Measurements from ENCODE around the gene SRR.
A peak's percentile ranks its signal among the peaks of the same experiment; 100 is the strongest.
"Not testable (repeated sequence)": the region's sequence is repeated elsewhere in the genome, so short reads cannot be mapped to it uniquely, and the experiment has no call there.

SRR gene

GRCh38 chr17:2292100-2292499, 11.7 kb upstream of the SRR start:
- DNase-seq (ENCODE audit: low read depth in 2 of 2) = no peak

GRCh38 chr17:2295575-2295974, 8.2 kb upstream of the SRR start:
- DNase-seq (ENCODE audit: low read depth in 2 of 2) = no peak

GRCh38 chr17:2297023-2297422, 6.7 kb upstream of the SRR start:
- no peak for DNase-seq (ENCODE audit: low read depth in 2 of 2)

- no peak for DNase-seq (ENCODE audit: low read depth in 2 of 2)
These were observed 4.6 kb upstream of the SRR start for GRCh38 chr17:2299136-2299535.

- no peak for DNase-seq (ENCODE audit: low read depth in 2 of 2)
These were observed 4.0 kb upstream of the SRR start for GRCh38 chr17:2299756-2300155.

- DNase-seq (ENCODE audit: low read depth in 2 of 2) = no peak
These were observed 959 bp upstream of the SRR start for GRCh38 chr17:2302778-2303203.

GRCh38 chr17:2304931-2305330, 1.2 kb downstream of the SRR start:
- DNase-seq (ENCODE audit: low read depth in 2 of 2) = no peak

GRCh38 chr17:2309338-2310154, 5.8 kb downstream of the SRR start:
- no peak for DNase-seq (ENCODE audit: low read depth in 2 of 2)

- no peak for DNase-seq (ENCODE audit: low read depth in 2 of 2)
These were observed 9.0 kb downstream of the SRR start for GRCh38 chr17:2312736-2313135.

- DNase-seq (ENCODE audit: low read depth in 2 of 2) = not testable (repeated sequence)
These were observed 13.1 kb downstream of the SRR start for GRCh38 chr17:2316916-2317205.

GRCh38 chr17:2317796-2318195, 14.0 kb downstream of the SRR start:
- DNase-seq (ENCODE audit: low read depth in 2 of 2) = no peak

GRCh38 chr17:2319051-2319450, 15.3 kb downstream of the SRR start:
- no peak for DNase-seq (ENCODE audit: low read depth in 2 of 2)

GRCh38 chr17:2321399-2321798, 17.6 kb downstream of the SRR start:
- no peak for DNase-seq (ENCODE audit: low read depth in 2 of 2)

GRCh38 chr17:2323629-2324314, 20.0 kb downstream of the SRR start:
- DNase-seq (ENCODE audit: low read depth in 2 of 2) = no peak

- DNase-seq (ENCODE audit: low read depth in 2 of 2) = no peak
These were observed 27.6 kb downstream of the SRR start for GRCh38 chr17:2331303-2331702.

- no peak for DNase-seq (ENCODE audit: low read depth in 2 of 2)
These were observed 32.0 kb downstream of the SRR start for GRCh38 chr17:2335726-2336214.

GRCh38 chr17:2336215-2336851, 32.6 kb downstream of the SRR start, which contains the start of gene TSR1:
TSR1 (minus strand) TSS chr17:2336457; CDS start chr17:2336427, 30 bp downstream.
- DNase-seq (ENCODE audit: low read depth in 2 of 2) = peak; percentile 74 to 84

- DNase-seq (ENCODE audit: low read depth in 2 of 2) = peak; percentile 40 to 68
These were observed 33.2 kb downstream of the SRR start, which contains the start of gene SGSM2 for GRCh38 chr17:2336852-2337543. SGSM2 (plus strand) TSS chr17:2337501; CDS start chr17:2337689, 188 bp downstream.

GRCh38 chr17:2337544-2338314, 34.0 kb downstream of the SRR start:
- peak in 1 of 2 donors; percentile 43 for DNase-seq (ENCODE audit: low read depth in 2 of 2)

- no peak for DNase-seq (ENCODE audit: low read depth in 2 of 2)
These were observed 34.5 kb downstream of the SRR start for GRCh38 chr17:2338315-2338657.

- DNase-seq (ENCODE audit: low read depth in 2 of 2) = no peak
These were observed 39.7 kb downstream of the SRR start for GRCh38 chr17:2343421-2343820.

Measured in stimulated activated CD4-positive, alpha-beta T cell treated with anti-CD3 and anti-CD28 coated beads, Interleukin-1b, Interleukin-23, amount 100 ng/mL, for 4 hours (primary cell).